HepG2 (cell line): ENCODE results near the gene CEBPG. TPM values are rescaled to one million over a fixed set of nuclear protein-coding genes. Genes with fewer than 3 reads are reported as not detected.
A peak's percentile ranks its signal among the peaks of the same experiment; 100 is the strongest.

Experiments used
- ARHGAP35 ChIP-seq: sonication (generic); formaldehyde crosslinking; IDR thresholded peaks from 2 replicates; pipeline ENCODE4 v1.9.0; 2022; ENCODE audit warnings: mild to moderate bottlenecking, inconsistent platforms, moderate library complexity, missing genetic modification reagents, borderline replicate concordance
- EEA1 ChIP-seq: sonication (generic); formaldehyde crosslinking; IDR thresholded peaks from 2 replicates; pipeline ENCODE4 v1.5.1; 2020; ENCODE audit warnings: mild to moderate bottlenecking, missing genetic modification reagents, borderline replicate concordance
- FOXC1 ChIP-seq: sonication (generic); formaldehyde crosslinking; IDR thresholded peaks from 2 replicates; pipeline ENCODE4 v1.8.0; 2022; ENCODE audit warnings: mild to moderate bottlenecking, missing genetic modification reagents, borderline replicate concordance
- FOXP1 ChIP-seq, 2 experiments: fragments of 450-650 bp in 1 of 2; IDR thresholded peaks; 2 replicates each; pipeline ENCODE4 v1.6.1; 2017 to 2018; ENCODE audit warnings: antibody characterized with exemption in 1 of 2
- GZF1 ChIP-seq: sonication (generic); formaldehyde crosslinking; IDR thresholded peaks from 2 replicates; pipeline ENCODE4 v1.5.1; 2020; ENCODE audit warnings: mild to moderate bottlenecking, missing genetic modification reagents
- HMG20B ChIP-seq: conservative IDR thresholded peaks from 2 replicates; pipeline ENCODE4 v1.6.1; 2016; ENCODE audit warnings: missing genetic modification reagents, missing compliant biosample characterization
- KDM3A ChIP-seq: IDR thresholded peaks from 2 replicates; pipeline ENCODE4 v1.6.1; 2018; ENCODE audit warnings: low read depth, missing compliant biosample characterization
- NPAS2 ChIP-seq: sonication (generic); formaldehyde crosslinking; IDR thresholded peaks from 2 replicates; pipeline ENCODE4 v1.8.0; 2022; ENCODE audit warnings: mild to moderate bottlenecking, missing genetic modification reagents, borderline replicate concordance
- NR2F6 ChIP-seq, 2 experiments: IDR thresholded peaks; 2 replicates each; pipeline ENCODE4 v1.6.1; 2016; ENCODE audit warnings: antibody characterized with exemption in 1 of 2, mild to moderate bottlenecking in 1 of 2
- ZFP90 ChIP-seq: sonication (generic); formaldehyde crosslinking; IDR thresholded peaks from 2 replicates; pipeline ENCODE4 v1.8.0; 2022; ENCODE audit warnings: missing genetic modification reagents, mild to moderate bottlenecking, inconsistent platforms, borderline replicate concordance
- ZKSCAN8 ChIP-seq: IDR thresholded peaks from 2 replicates; pipeline ENCODE4 v1.6.1; 2016; ENCODE audit warnings: borderline replicate concordance, missing genetic modification reagents, missing compliant biosample characterization
- ZNF124 ChIP-seq: sonication (generic); formaldehyde crosslinking; IDR thresholded peaks from 2 replicates; pipeline ENCODE4 v1.4.0; 2020; ENCODE audit warnings: missing genetic modification reagents
- ZNF136 ChIP-seq: sonication (generic); formaldehyde crosslinking; IDR thresholded peaks from 2 replicates; pipeline ENCODE4 v1.8.1; 2022; ENCODE audit warnings: low read depth, mild to moderate bottlenecking, moderate library complexity, missing genetic modification reagents
- ZNF589 ChIP-seq: sonication (generic); formaldehyde crosslinking; conservative IDR thresholded peaks from 2 replicates; pipeline ENCODE4 v1.8.0; 2022; ENCODE audit warnings: mild to moderate bottlenecking, moderate library complexity, missing genetic modification reagents
- ZNF761 ChIP-seq: sonication (generic); formaldehyde crosslinking; conservative IDR thresholded peaks from 2 replicates; pipeline ENCODE4 v1.4.0; 2020; ENCODE audit warnings: mild to moderate bottlenecking, missing genetic modification reagents
- ZNF777 ChIP-seq: sonication (generic); formaldehyde crosslinking; IDR thresholded peaks from 2 replicates; pipeline ENCODE4 v1.4.0; 2020; ENCODE audit warnings: missing genetic modification reagents
- ZNF800 ChIP-seq: sonication (generic); formaldehyde crosslinking; IDR thresholded peaks from 2 replicates; pipeline ENCODE4 v1.4.0; 2020; ENCODE audit warnings: missing genetic modification reagents
- ZSCAN12 ChIP-seq: sonication (generic); formaldehyde crosslinking; IDR thresholded peaks from 2 replicates; pipeline ENCODE4 v1.9.0; 2021; ENCODE audit warnings: mild to moderate bottlenecking, missing genetic modification reagents
- polyA plus RNA-seq, 8 experiments: library from polyadenylated mRNA; depleted of rRNA in 3 of 8; stranded (reverse) in 7 of 8; unstranded in 1 of 8; fragments of >200 nt; fragmentation: Illumina TruSeq in 4 of 8; extraction: Trizol in 4 of 8; gene quantifications; 2 replicates each; pipeline versions ENCODE4 v1.2.1 to v1.2.3, GENCODE V29; 2011 to 2016; ENCODE audit warnings: low read depth in 4 of 8, missing spikeins in 1 of 8, mixed read lengths in 1 of 8; ENCODE audit not compliant: insufficient read depth in 1 of 8
- total RNA-seq, 5 experiments: library from RNA; depleted of rRNA; stranded (reverse); fragments of >200 nt; fragmentation: Illumina TruSeq; extraction: Trizol; gene quantifications; 2 replicates each; pipeline ENCODE4 v1.2.3, GENCODE V29; 2016; ENCODE audit warnings: low read depth in 1 of 5
- TF ChIP-seq, protein P1 (sequence below): sonication (generic); formaldehyde crosslinking; IDR thresholded peaks from 2 replicates; pipeline ENCODE4 v1.4.0; 2020; ENCODE audit warnings: missing genetic modification reagents
- TF ChIP-seq, protein P2 (sequence below): sonication (generic); formaldehyde crosslinking; IDR thresholded peaks from 2 replicates; pipeline ENCODE4 v1.4.0; 2020; ENCODE audit warnings: mild to moderate bottlenecking, low read depth, missing genetic modification reagents

The CEBPG gene
- total and polyA plus RNA-seq, 2 of the 13 experiments (the other 11 are each of a cell fraction or from before 2014, with no cell fraction given) = 25.7 to 34.3 TPM

DNA sequence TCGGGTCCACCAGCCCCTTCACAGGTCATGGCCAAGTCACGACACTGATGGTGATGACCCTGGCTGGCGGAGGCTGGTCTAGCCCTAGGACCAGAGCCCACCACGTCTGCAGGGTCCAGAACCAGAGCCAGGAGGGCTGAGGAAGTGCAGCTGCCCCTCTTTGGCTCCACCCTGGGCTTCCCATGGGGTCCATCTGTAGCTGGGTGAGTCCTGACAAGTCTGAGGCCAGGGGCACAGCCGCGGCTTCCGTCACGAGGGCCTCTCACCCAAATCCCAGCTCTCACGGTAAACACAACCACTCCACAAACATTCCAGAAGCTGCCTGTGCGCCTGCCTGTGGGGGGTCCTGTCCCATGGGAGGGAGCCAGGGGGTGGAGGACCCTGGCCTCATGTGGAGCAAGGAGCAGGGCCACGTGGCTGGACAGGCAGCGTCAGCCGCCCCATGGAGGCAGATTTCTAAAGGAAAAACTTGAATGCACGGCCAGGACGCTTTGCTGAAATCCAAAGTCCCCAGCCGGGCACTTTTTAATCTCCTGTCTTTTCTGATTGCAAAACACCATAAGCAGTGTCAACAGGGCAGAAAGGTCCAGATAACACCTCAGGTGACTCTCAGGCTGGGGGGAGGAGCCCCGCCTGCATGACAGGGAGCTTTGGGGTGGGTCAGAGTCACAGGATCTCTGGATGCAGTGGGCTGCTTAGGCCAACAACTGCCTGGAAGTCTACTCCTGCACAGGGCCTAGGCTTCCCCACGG lies 29.9 kb downstream of the CEBPG start (continued):
- TF ChIP-seq KDM3A (CRISPR knock-in tag) = peak; percentile 64; the same call in 1 of the 2 replicates
- peak; percentile 96 for TF ChIP-seq ZFP90 (CRISPR knock-in tag)
- peak; percentile 76 for TF ChIP-seq HMG20B (CRISPR knock-in tag)
- TF ChIP-seq ZNF136 = peak; percentile 98
- TF ChIP-seq, protein P1, sequence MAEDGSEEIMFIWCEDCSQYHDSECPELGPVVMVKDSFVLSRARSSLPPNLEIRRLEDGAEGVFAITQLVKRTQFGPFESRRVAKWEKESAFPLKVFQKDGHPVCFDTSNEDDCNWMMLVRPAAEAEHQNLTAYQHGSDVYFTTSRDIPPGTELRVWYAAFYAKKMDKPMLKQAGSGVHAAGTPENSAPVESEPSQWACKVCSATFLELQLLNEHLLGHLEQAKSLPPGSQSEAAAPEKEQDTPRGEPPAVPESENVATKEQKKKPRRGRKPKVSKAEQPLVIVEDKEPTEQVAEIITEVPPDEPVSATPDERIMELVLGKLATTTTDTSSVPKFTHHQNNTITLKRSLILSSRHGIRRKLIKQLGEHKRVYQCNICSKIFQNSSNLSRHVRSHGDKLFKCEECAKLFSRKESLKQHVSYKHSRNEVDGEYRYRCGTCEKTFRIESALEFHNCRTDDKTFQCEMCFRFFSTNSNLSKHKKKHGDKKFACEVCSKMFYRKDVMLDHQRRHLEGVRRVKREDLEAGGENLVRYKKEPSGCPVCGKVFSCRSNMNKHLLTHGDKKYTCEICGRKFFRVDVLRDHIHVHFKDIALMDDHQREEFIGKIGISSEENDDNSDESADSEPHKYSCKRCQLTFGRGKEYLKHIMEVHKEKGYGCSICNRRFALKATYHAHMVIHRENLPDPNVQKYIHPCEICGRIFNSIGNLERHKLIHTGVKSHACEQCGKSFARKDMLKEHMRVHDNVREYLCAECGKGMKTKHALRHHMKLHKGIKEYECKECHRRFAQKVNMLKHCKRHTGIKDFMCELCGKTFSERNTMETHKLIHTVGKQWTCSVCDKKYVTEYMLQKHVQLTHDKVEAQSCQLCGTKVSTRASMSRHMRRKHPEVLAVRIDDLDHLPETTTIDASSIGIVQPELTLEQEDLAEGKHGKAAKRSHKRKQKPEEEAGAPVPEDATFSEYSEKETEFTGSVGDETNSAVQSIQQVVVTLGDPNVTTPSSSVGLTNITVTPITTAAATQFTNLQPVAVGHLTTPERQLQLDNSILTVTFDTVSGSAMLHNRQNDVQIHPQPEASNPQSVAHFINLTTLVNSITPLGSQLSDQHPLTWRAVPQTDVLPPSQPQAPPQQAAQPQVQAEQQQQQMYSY (CRISPR knock-in tag) = peak; percentile 68
- TF ChIP-seq ZNF800 (CRISPR knock-in tag) = peak; percentile 97
- TF ChIP-seq NR2F6 (IDR thresholded peaks at IDR 0.05) = peak; percentile 94
- TF ChIP-seq NR2F6 (CRISPR knock-in tag; IDR thresholded peaks at IDR 0.05) = peak; percentile 85
- TF ChIP-seq ARHGAP35 (CRISPR knock-in tag) = peak; percentile 94
- TF ChIP-seq ZNF124 (CRISPR knock-in tag) = peak; percentile 24; the same call in 1 of the 2 replicates
- TF ChIP-seq ZKSCAN8 (CRISPR knock-in tag) = peak; percentile 84
- TF ChIP-seq ZNF589 (CRISPR knock-in tag) = 0 out of 2 replicates have a peak, but pooled peaks have one; percentile 65
- TF ChIP-seq ZNF761 = peak; percentile 93; the same call in 1 of the 2 replicates
- TF ChIP-seq GZF1 (CRISPR knock-in tag) = peak; percentile 92
- peak; percentile 98 for TF ChIP-seq FOXC1 (CRISPR knock-in tag)
- TF ChIP-seq, protein P2, sequence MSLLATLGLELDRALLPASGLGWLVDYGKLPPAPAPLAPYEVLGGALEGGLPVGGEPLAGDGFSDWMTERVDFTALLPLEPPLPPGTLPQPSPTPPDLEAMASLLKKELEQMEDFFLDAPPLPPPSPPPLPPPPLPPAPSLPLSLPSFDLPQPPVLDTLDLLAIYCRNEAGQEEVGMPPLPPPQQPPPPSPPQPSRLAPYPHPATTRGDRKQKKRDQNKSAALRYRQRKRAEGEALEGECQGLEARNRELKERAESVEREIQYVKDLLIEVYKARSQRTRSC (CRISPR knock-in tag) = 0 out of 2 replicates have a peak, but pooled peaks have one; percentile 36
- no peak for TF ChIP-seq NPAS2 (CRISPR knock-in tag)
- no peak for TF ChIP-seq EEA1
- peak; percentile 16 for TF ChIP-seq FOXP1 (IDR thresholded peaks at IDR 0.05)
- peak; percentile 85 for TF ChIP-seq FOXP1 (CRISPR knock-in tag; IDR thresholded peaks at IDR 0.05)
- peak; percentile 96 for TF ChIP-seq ZSCAN12 (CRISPR knock-in tag)
- TF ChIP-seq ZNF777 = peak; percentile 76
